ENCODE data around the gene KAT6B. TPM values are rescaled to one million over a fixed set of nuclear protein-coding genes. Genes with fewer than 3 reads are reported as not detected.

The KAT6B gene
- total and polyA plus RNA-seq, 10 of the 15 experiments (the other 5 are each of a cell fraction or from before 2014, with no cell fraction given): 2.7 to 22.6 (median 15.7) TPM

GRCh38 chr10:75018251-75018650, 191.9 kb downstream of the KAT6B start:
- POLR2A ChIA-PET: interaction anchor here (1.0 to 1.2 kb wide), 2 partner anchors 17 to 42 kb away, joined by 3 read pairs; no protein-coding TSS in a partner anchor
- H3K9ac ChIP-seq (ENCODE audit: control insufficient read depth, insufficient read depth, low read length): no peak overlapping the region
- RAD21 ChIA-PET (ENCODE audit: unreplicated experiment): interaction anchor here (0.5 to 7.0 kb wide), 10 partner anchors 9 to 599 kb away, joined by 3 to 60 read pairs (median 10); a partner anchor contains a TSS
- intact Hi-C loops (cut with micrococcal nuclease; ENCODE audit: unreplicated experiment): loop anchor here (2.0 to 10.0 kb wide), 2 partner anchors 191 to 343 kb away; partner anchors contain the start of gene KAT6B
- no TSS peak for BruUV-seq (replicated peaks)
- ATAC-seq (no peak), DNase-seq (ENCODE audit: low read depth, low spot score) (no peak), FAIRE-seq (no peak)
- peaks cover 25% of the 10 kb centered on the region for H3K4me1 ChIP-seq (ENCODE audit: control insufficient read depth, insufficient read depth, low read length)
- no peak overlapping the region for H3K4me2 ChIP-seq (ENCODE audit: control insufficient read depth, insufficient read depth)
- 100% methylated on average over 6 of the region's 6 CpGs for WGBS (ENCODE audit: insufficient coverage, insufficient replicate concordance, low lambda C conversion rate, missing lambda C conversion rate)
- in situ Hi-C loops (cut with MboI): no loop called here
- H4K20me1 ChIP-seq (ENCODE audit: control insufficient read depth, insufficient read depth): no peaks in the 10 kb centered on the region
- SMC1A ChIA-PET (ENCODE audit: uncharacterized antibody, unreplicated experiment): interaction anchor here (0.6 to 28.8 kb wide), 10 partner anchors 9 to 340 kb away, joined by 3 to 553 read pairs (median 19); no protein-coding TSS in a partner anchor
- CTCF ChIA-PET: interaction anchor here (0.7 to 7.4 kb wide), 11 partner anchors 17 to 774 kb away, joined by 3 to 71 read pairs (median 5); no protein-coding TSS in a partner anchor
- H3K79me2 ChIP-seq (ENCODE audit: control insufficient read depth, insufficient read depth, low read length): peaks cover 4% of the 10 kb centered on the region; the same call in 1 of the 2 replicates
- H3K9me3 ChIP-seq (replicated peaks; ENCODE audit: control insufficient read depth, insufficient read depth, low read length): no peaks in the 10 kb centered on the region
- H3K27ac ChIP-seq (ENCODE audit: control insufficient read depth, insufficient read depth): no peak overlapping the region
- peaks cover 6 to 18% of the 10 kb centered on the region in 2 experiments for H3K36me3 ChIP-seq (ENCODE audit: control insufficient read depth in 2 of 2, insufficient read depth in 2 of 2, low read length in 1 of 2)
- no peaks in the 10 kb centered on the region for H3K27me3 ChIP-seq (replicated peaks in 1 of 2; ENCODE audit: control insufficient read depth in 2 of 2, insufficient read depth in 2 of 2, low read length in 1 of 2)
- no peak overlapping the region for H2AFZ ChIP-seq (ENCODE audit: control insufficient read depth, low read depth, low read length)
- TF ChIP-seq PAX8 (IDR thresholded peaks at IDR 0.05) (no peak), NR2C1 (IDR thresholded peaks at IDR 0.05) (no peak), NBN (IDR thresholded peaks at IDR 0.05) (no peak), RELA (IDR thresholded peaks at IDR 0.05; ENCODE audit: borderline replicate concordance, partially characterized antibody) (no peak), ASH2L (IDR thresholded peaks at IDR 0.05; ENCODE audit: borderline replicate concordance, low read depth) (no peak), ZBED1 (IDR thresholded peaks at IDR 0.05; ENCODE audit: borderline replicate concordance) (no peak), SIX5 (IDR thresholded peaks at IDR 0.05; ENCODE audit: low read depth, low read length, severe bottlenecking) (no peak), ZNF24 (IDR thresholded peaks at IDR 0.05) (no peak), PBX3 (IDR thresholded peaks at IDR 0.05; ENCODE audit: insufficient replicate concordance, low read depth, low read length) (no peak), TARDBP (IDR thresholded peaks at IDR 0.05; ENCODE audit: borderline replicate concordance) (no peak), BHLHE40 (IDR thresholded peaks at IDR 0.05; ENCODE audit: borderline replicate concordance in 1 of 2, low read depth in 2 of 2, low read length in 1 of 2) (no peak), PML (IDR thresholded peaks at IDR 0.05; ENCODE audit: low read length) (no peak), GABPA (IDR thresholded peaks at IDR 0.05; ENCODE audit: low read depth) (no peak), CTCF (IDR thresholded peaks at IDR 0.05 in 2 of 3, conservative IDR thresholded peaks at IDR 0.05 in 1 of 3; ENCODE audit: control insufficient read depth in 2 of 3, extremely low read depth in 1 of 3, insufficient read depth in 1 of 3, low read depth in 3 of 3, low read length in 3 of 3) (no peak), CREB1 (IDR thresholded peaks at IDR 0.05; ENCODE audit: low read depth) (no peak)
- H3K4me3 ChIP-seq: no peak overlapping the region
